Measurements from ENCODE around the gene TMIGD3. TPM values are rescaled to one million over a fixed set of nuclear protein-coding genes. Genes with fewer than 3 reads are reported as not detected.

TMIGD3 gene
- total and polyA plus RNA-seq, 10 donors, result 1.6 to 33.4 (median 10.6) TPM

DNA sequence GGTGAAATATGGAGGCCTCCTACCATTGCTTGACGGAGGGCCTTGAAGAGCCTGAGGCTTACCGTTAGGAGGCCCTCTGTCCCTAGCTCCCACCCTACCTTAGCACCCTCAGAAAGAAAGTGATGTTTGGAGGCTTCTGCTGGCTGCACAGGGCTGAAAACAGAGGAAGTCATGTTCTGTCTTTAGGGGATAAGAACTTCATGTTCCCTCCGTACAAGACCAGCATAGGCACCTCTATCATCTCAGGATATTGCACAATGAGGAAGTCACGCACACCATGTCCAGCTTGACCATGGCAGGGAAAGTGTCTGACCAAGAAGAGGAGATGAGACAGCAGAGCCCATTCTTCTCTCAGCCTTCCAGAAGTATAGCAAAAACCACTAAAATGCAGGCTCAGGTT lies 13.8 kb downstream of the TMIGD3 start:
- no peaks in the 10 kb centered on the region for H3K9me3 ChIP-seq
- TF ChIP-seq POLR2AphosphoS5 (IDR thresholded peaks at IDR 0.05) (peak in 2 of 3 donors; percentile 12 to 90), CTCF (IDR thresholded peaks at IDR 0.05 in 8 of 11, conservative IDR thresholded peaks at IDR 0.05 in 3 of 11) (peak in 2 of 11 experiments; percentile 11 to 18), POLR2A (IDR thresholded peaks at IDR 0.05) (no peak)
- peak overlapping the region in 1 of 8 donors; percentile 10 for H3K4me3 ChIP-seq
- DNase-seq, result no peak
- WGBS, 5 donors, result 42 to 71% (median 62%) methylated on average over 4 of the region's 4 CpGs
- H3K36me3 ChIP-seq, result no peaks in the 10 kb centered on the region
- H3K27ac ChIP-seq, result peak overlapping the region in 7 of 8 donors; percentile 49 to 92 (median 83)
- peaks cover 0 to 52% (median 3%) of the 10 kb centered on the region in 6 donors for H3K4me1 ChIP-seq
- intact Hi-C loops (cut with DNase I; ENCODE audit: low total_unique reads), result no loop called here
- no peaks in the 10 kb centered on the region for H3K27me3 ChIP-seq (replicated peaks in 1 of 7)

DNA sequence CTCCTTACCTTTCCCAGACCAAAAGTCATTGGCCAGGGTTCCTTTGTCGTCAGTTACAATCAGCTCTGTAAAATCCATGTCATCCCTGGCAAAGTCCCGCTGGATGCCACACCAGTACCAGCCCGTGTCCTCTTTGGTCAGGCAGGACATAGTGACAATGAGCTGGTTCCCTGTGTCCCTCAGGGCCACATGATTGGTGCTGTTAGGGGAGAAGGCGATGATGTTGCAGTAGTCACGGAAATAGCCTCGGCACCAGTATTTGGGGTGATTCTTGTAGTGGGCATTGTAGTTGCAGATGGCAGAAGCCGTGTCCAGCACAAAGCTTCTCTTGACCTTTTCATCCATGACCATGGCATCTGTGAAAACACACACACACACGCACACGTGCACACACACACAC lies 14.8 kb downstream of the TMIGD3 start:
- peak overlapping the region in 1 of 8 donors; percentile 25 for H3K4me3 ChIP-seq
- no peaks in the 10 kb centered on the region for H3K9me3 ChIP-seq
- no peaks in the 10 kb centered on the region for H3K27me3 ChIP-seq (replicated peaks in 1 of 7)
- H3K27ac ChIP-seq, result peak overlapping the region in 5 of 8 donors; percentile 49 to 92 (median 86)
- DNase-seq, result no peak
- H3K4me1 ChIP-seq, result peaks cover 0 to 60% (median 3%) of the 10 kb centered on the region in 6 donors
- no peak for TF ChIP-seq CTCF (IDR thresholded peaks at IDR 0.05 in 8 of 11, conservative IDR thresholded peaks at IDR 0.05 in 3 of 11)
- no peak for TF ChIP-seq POLR2AphosphoS5 (IDR thresholded peaks at IDR 0.05)
- WGBS, 5 donors, result 91 to 98% (median 95%) methylated on average over 9 of the region's 9 CpGs
- intact Hi-C loops (cut with DNase I; ENCODE audit: low total_unique reads), result no loop called here
- H3K36me3 ChIP-seq, result no peaks in the 10 kb centered on the region

DNA sequence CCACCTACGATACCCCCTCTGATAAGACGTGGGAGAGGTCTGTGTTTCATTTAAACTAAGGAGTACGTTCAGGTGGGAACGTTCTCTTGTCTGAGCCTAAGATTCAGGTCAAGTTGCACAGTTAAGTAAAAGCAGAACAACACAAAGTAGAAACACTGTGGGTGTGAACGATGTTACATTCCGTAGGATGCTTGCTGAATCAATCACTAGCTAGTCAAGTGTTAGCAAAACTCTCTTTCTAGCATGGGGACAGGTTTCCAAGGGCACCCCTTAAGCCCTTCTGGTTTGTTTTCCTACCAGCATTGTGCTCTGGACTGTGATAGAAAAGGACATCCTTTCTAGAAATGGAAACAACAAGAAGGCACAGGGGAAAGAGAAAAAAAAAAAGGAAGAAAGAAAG lies 16.3 kb downstream of the TMIGD3 start:
- no peak for TF ChIP-seq CTCF (IDR thresholded peaks at IDR 0.05 in 8 of 11, conservative IDR thresholded peaks at IDR 0.05 in 3 of 11)
- TF ChIP-seq POLR2AphosphoS5 (IDR thresholded peaks at IDR 0.05), result no peak
- no peak for TF ChIP-seq POLR2A (IDR thresholded peaks at IDR 0.05)

DNA sequence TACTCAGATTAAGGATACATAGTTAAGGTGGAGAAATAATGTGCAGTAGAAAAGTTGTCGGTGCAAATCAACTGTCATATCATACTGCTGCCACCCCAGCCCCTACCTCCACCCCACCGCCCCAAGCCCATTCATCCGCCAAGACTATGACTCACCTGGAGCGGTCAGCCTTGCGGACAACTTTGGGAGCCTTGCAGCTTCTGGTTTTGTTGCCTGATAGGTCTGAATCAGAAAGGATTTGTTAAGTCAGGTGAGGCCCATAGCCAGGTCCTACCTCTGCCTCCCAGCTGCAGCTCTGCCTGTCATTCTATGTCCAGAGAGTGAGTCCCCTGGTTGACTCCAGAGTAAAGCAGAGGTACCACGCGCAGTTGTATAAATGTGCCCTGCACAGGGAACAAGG lies 17.0 kb downstream of the TMIGD3 start:
- H3K4me1 ChIP-seq, result peaks cover 0 to 74% (median 8%) of the 10 kb centered on the region in 6 donors
- no peaks in the 10 kb centered on the region for H3K27me3 ChIP-seq (replicated peaks in 1 of 7)
- 82 to 97% (median 94%) methylated on average over 7 of the region's 7 CpGs for WGBS, 5 donors
- intact Hi-C loops (cut with DNase I; ENCODE audit: low total_unique reads), result no loop called here
- H3K27ac ChIP-seq, result peak overlapping the region in 1 of 8 donors; percentile 92
- DNase-seq, result no peak
- no peaks in the 10 kb centered on the region for H3K9me3 ChIP-seq
- TF ChIP-seq CTCF (IDR thresholded peaks at IDR 0.05 in 8 of 11, conservative IDR thresholded peaks at IDR 0.05 in 3 of 11) (no peak), POLR2AphosphoS5 (IDR thresholded peaks at IDR 0.05) (no peak), POLR2A (IDR thresholded peaks at IDR 0.05) (no peak)
- no peak overlapping the region for H3K4me3 ChIP-seq
- no peaks in the 10 kb centered on the region for H3K36me3 ChIP-seq

More for the DNA sequence above, 16.3 kb downstream of the TMIGD3 start:
- DNase-seq, result no peak
- Histone ChIP-seq H3K27me3 (replicated peaks in 1 of 7) (no peaks in the 10 kb centered on the region), H3K27ac (peak overlapping the region in 3 of 8 donors; percentile 17 to 92 (median 88)), H3K4me1 (peaks cover 0 to 69% (median 4%) of the 10 kb centered on the region in 6 donors), H3K4me3 (peak overlapping the region in 1 of 8 donors; percentile 19), H3K9me3 (no peaks in the 10 kb centered on the region), H3K36me3 (no peaks in the 10 kb centered on the region)
- WGBS, 5 donors, result 75 to 94% (median 87%) methylated on average over 6 of the region's 6 CpGs
- intact Hi-C loops (cut with DNase I; ENCODE audit: low total_unique reads), result no loop called here
